ENCODE results near the gene GRXCR1. TPM values are rescaled to one million over a fixed set of nuclear protein-coding genes. Genes with fewer than 3 reads are reported as not detected.

GRXCR1 gene
- total RNA-seq, 1 experiment from 2014 or later = not detected

DNA sequence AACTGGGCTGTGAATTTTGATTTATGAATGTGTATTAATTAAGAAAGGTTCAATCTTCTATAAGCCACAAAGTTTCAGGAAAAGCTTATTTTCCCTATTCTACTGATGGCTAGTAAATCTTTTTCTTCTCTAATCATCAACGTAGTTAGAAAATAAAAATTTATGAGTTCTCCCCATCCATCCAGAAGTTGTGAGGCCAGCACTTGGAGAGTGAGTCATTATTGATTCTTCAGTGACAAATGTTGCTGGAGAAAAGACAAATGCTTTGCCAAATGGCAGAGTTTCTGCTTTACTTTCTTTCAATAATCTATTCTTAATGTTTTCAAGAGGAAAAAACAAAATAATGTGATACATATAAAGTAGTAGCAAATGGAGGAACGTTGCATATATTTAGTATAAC, 11.3 kb upstream of the GRXCR1 start:
- ChIA-PET CTCF (no interaction called here), POLR2A (ENCODE audit: unreplicated experiment) (no interaction called here)
- Histone ChIP-seq H3K4me1 (replicated peaks; ENCODE audit: insufficient read depth) (no peaks in the 10 kb centered on the region), H3K4me2 (no peak overlapping the region), H3K27me3 (ENCODE audit: insufficient read depth, low read depth) (0 out of 2 replicates have a peak, but pooled peaks cover 5% of the 10 kb centered on the region), H3K27ac (no peak overlapping the region), H2AFZ (no peak overlapping the region), H4K20me1 (ENCODE audit: insufficient read depth) (no peaks in the 10 kb centered on the region), H3F3A (ENCODE audit: insufficient read depth, low read depth) (no peaks in the 10 kb centered on the region), H3K36me3 (ENCODE audit: low read depth) (no peaks in the 10 kb centered on the region), H3K4me3 (no peak overlapping the region), H3K79me2 (ENCODE audit: low read depth) (no peaks in the 10 kb centered on the region), H3K9me2 (ENCODE audit: insufficient read depth) (no peaks in the 10 kb centered on the region), H3K9me3 (ENCODE audit: insufficient read depth, low read depth) (no peaks in the 10 kb centered on the region)
- TF ChIP-seq EZH2 (IDR thresholded peaks at IDR 0.05; ENCODE audit: low read depth) = no peak
- TF ChIP-seq, protein P1, sequence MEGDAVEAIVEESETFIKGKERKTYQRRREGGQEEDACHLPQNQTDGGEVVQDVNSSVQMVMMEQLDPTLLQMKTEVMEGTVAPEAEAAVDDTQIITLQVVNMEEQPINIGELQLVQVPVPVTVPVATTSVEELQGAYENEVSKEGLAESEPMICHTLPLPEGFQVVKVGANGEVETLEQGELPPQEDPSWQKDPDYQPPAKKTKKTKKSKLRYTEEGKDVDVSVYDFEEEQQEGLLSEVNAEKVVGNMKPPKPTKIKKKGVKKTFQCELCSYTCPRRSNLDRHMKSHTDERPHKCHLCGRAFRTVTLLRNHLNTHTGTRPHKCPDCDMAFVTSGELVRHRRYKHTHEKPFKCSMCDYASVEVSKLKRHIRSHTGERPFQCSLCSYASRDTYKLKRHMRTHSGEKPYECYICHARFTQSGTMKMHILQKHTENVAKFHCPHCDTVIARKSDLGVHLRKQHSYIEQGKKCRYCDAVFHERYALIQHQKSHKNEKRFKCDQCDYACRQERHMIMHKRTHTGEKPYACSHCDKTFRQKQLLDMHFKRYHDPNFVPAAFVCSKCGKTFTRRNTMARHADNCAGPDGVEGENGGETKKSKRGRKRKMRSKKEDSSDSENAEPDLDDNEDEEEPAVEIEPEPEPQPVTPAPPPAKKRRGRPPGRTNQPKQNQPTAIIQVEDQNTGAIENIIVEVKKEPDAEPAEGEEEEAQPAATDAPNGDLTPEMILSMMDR (conservative IDR thresholded peaks at IDR 0.05) = no peak
- no TSS peak for BruUV-seq (replicated peaks)
- intact Hi-C loops (cut with micrococcal nuclease; ENCODE audit: unreplicated experiment) = no loop called here
- DNase-seq = no peak

- BruUV-seq (replicated peaks) = no TSS peak
- no peaks in the 10 kb centered on the region for H3F3A ChIP-seq (ENCODE audit: insufficient read depth, low read depth)
- CTCF ChIA-PET = no interaction called here
Measured at GRCh38 chr4:42891644-42892043, 869 bp upstream of the GRXCR1 start.

DNA sequence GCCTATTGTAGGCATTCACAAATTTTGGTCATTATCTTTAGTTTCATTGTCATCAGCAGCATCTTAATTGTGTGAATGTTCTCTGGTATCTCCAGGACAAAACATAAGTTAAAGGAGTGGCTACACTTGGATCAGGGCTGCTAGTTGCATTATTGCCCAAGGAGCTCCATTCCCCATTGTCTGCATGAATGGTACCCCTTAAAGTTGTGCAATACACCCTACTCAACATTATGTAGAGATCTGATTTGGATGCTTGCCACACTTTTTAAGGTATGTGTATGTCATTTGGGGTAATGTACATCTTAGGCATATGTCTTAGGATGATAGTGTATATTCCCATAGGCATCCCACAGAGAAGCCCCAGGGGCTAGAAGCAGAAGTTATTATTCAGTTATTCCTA, 2.9 kb downstream of the GRXCR1 start:
- Histone ChIP-seq H3F3A (ENCODE audit: insufficient read depth, low read depth) (no peaks in the 10 kb centered on the region), H3K4me3 (no peak overlapping the region), H3K36me3 (ENCODE audit: low read depth) (no peaks in the 10 kb centered on the region), H3K27ac (no peak overlapping the region), H3K79me2 (ENCODE audit: low read depth) (no peaks in the 10 kb centered on the region), H3K4me2 (no peak overlapping the region), H4K20me1 (ENCODE audit: insufficient read depth) (no peaks in the 10 kb centered on the region), H3K4me1 (replicated peaks; ENCODE audit: insufficient read depth) (no peaks in the 10 kb centered on the region), H3K27me3 (ENCODE audit: insufficient read depth, low read depth) (no peaks in the 10 kb centered on the region; the same call in 1 of the 2 replicates), H2AFZ (no peak overlapping the region), H3K9me2 (ENCODE audit: insufficient read depth) (no peaks in the 10 kb centered on the region), H3K9me3 (ENCODE audit: insufficient read depth, low read depth) (no peaks in the 10 kb centered on the region; the same call in 1 of the 2 replicates)
- ChIA-PET CTCF (no interaction called here), POLR2A (ENCODE audit: unreplicated experiment) (no interaction called here)
- DNase-seq = no peak
- intact Hi-C loops (cut with micrococcal nuclease; ENCODE audit: unreplicated experiment) = no loop called here
- TF ChIP-seq EZH2 (IDR thresholded peaks at IDR 0.05; ENCODE audit: low read depth) = no peak
- TF ChIP-seq, protein P1 (conservative IDR thresholded peaks at IDR 0.05) = no peak
- no TSS peak for BruUV-seq (replicated peaks)

More at GRCh38 chr4:42891644-42892043, 869 bp upstream of the GRXCR1 start:
- intact Hi-C loops (cut with micrococcal nuclease; ENCODE audit: unreplicated experiment) = no loop called here
- Histone ChIP-seq H3K9me2 (ENCODE audit: insufficient read depth) (no peaks in the 10 kb centered on the region), H3K9me3 (ENCODE audit: insufficient read depth, low read depth) (no peaks in the 10 kb centered on the region; the same call in 1 of the 2 replicates), H3K36me3 (ENCODE audit: low read depth) (no peaks in the 10 kb centered on the region), H3K27me3 (ENCODE audit: insufficient read depth, low read depth) (no peaks in the 10 kb centered on the region; the same call in 1 of the 2 replicates), H2AFZ (no peak overlapping the region), H3K79me2 (ENCODE audit: low read depth) (no peaks in the 10 kb centered on the region), H4K20me1 (ENCODE audit: insufficient read depth) (no peaks in the 10 kb centered on the region), H3K4me1 (replicated peaks; ENCODE audit: insufficient read depth) (no peaks in the 10 kb centered on the region), H3K4me3 (no peak overlapping the region), H3K27ac (no peak overlapping the region), H3K4me2 (no peak overlapping the region)
- POLR2A ChIA-PET (ENCODE audit: unreplicated experiment) = no interaction called here
- DNase-seq = no peak
- TF ChIP-seq, protein P1 (conservative IDR thresholded peaks at IDR 0.05) = no peak
- no peak for TF ChIP-seq EZH2 (IDR thresholded peaks at IDR 0.05; ENCODE audit: low read depth)
